Neural progenitor cell (in vitro differentiated cells): ENCODE data around the gene KCNK1. TPM values are rescaled to one million over a fixed set of nuclear protein-coding genes. Genes with fewer than 3 reads are reported as not detected.

ENCODE experiments used
- DNase-seq: peaks from one replicate; pipeline ENCODE4 v3.0.0-alpha.2; 2016; ENCODE audit warnings: low spot score
- H2AFZ ChIP-seq: fragments of 200-600 bp; sonication (generic); replicated peaks from 2 replicates; pipeline ENCODE4 v1.6.1; 2016; ENCODE audit warnings: antibody characterized with exemption
- H3F3A ChIP-seq: fragments of 200-600 bp; sonication (generic); 2 replicates; pipeline ENCODE4 v1.6.1; 2016; ENCODE audit warnings: antibody characterized with exemption, low read depth
- H3K27ac ChIP-seq: fragments of 200-600 bp; sonication (generic); 2 replicates; pipeline ENCODE4 v1.5.1; 2016; ENCODE audit warnings: mild to moderate bottlenecking
- H3K27me3 ChIP-seq: fragments of 200-600 bp; sonication (generic); 2 replicates; pipeline ENCODE4 v1.6.1; 2016; ENCODE audit warnings: mild to moderate bottlenecking, moderate library complexity
- H3K36me3 ChIP-seq: fragments of 200-600 bp; sonication (generic); 2 replicates; pipeline ENCODE4 v1.5.1; 2016
- H3K4me1 ChIP-seq: fragments of 200-600 bp; sonication (generic); 2 replicates; pipeline ENCODE4 v1.6.1; 2016; ENCODE audit warnings: mixed run types
- H3K4me2 ChIP-seq: fragments of 200-600 bp; sonication (generic); 2 replicates; pipeline ENCODE4 v1.6.1; 2016
- H3K4me3 ChIP-seq: fragments of 200-600 bp; sonication (generic); 2 replicates; pipeline ENCODE4 v1.5.1; 2016
- H3K79me2 ChIP-seq: fragments of 200-600 bp; sonication (generic); 2 replicates; pipeline ENCODE4 v1.6.1; 2016; ENCODE audit warnings: low read depth
- H3K9ac ChIP-seq: fragments of 200-600 bp; sonication (generic); 2 replicates; pipeline ENCODE4 v1.6.1; 2016
- H3K9me3 ChIP-seq: fragments of 200-600 bp; sonication (generic); 2 replicates; pipeline ENCODE4 v1.5.1; 2016; ENCODE audit warnings: low read depth
- H4K20me1 ChIP-seq: fragments of 200-600 bp; sonication (generic); 2 replicates; pipeline ENCODE4 v1.6.1; 2016; ENCODE audit warnings: low read depth
- H3K27ac Mint-ChIP-seq: 3 replicates; pipeline ENCODE4 v1.8.0; 2021; ENCODE audit warnings: mixed read lengths
- H3K27me3 Mint-ChIP-seq: 2 replicates; pipeline ENCODE4 v1.8.0; 2022; ENCODE audit warnings: low read depth, mild to moderate bottlenecking, inconsistent platforms, moderate library complexity, mixed read lengths; ENCODE audit not compliant: insufficient read depth
- H3K36me3 Mint-ChIP-seq: 3 replicates; pipeline ENCODE4 v1.8.0; 2021; ENCODE audit warnings: mixed read lengths
- H3K4me1 Mint-ChIP-seq: 3 replicates; pipeline ENCODE4 v1.8.0; 2021; ENCODE audit warnings: mixed read lengths
- H3K4me3 Mint-ChIP-seq: 3 replicates; pipeline ENCODE4 v1.8.0; 2021; ENCODE audit warnings: mild to moderate bottlenecking, moderate library complexity, mixed read lengths
- H3K9me3 Mint-ChIP-seq: 3 replicates; pipeline ENCODE4 v1.8.0; 2020; ENCODE audit warnings: mixed read lengths
- CTCF ChIP-seq: fragments of 200-600 bp; sonication (generic); IDR thresholded peaks from 2 replicates; pipeline ENCODE4 v1.5.1; 2017; ENCODE audit warnings: antibody characterized with exemption, mild to moderate bottlenecking
- EZH2 ChIP-seq: fragments of 200-600 bp; sonication (generic); IDR thresholded peaks from 2 replicates; pipeline ENCODE4 v1.6.1; 2017; ENCODE audit warnings: antibody characterized with exemption, mild to moderate bottlenecking, moderate library complexity
- EZH2phosphoT487 ChIP-seq: fragments of 200-600 bp; sonication (generic); IDR thresholded peaks from 2 replicates; pipeline ENCODE4 v1.6.1; 2017; ENCODE audit warnings: antibody characterized with exemption
- total RNA-seq: library from RNA; depleted of rRNA; stranded (reverse); fragments of >200 nt; gene quantifications from 2 replicates; pipeline ENCODE4 v1.2.3, GENCODE V29; 2015; ENCODE audit warnings: low replicate concordance

Gene KCNK1
- total RNA-seq, 1 donor from 2014 or later: 0.11 TPM

DNA sequence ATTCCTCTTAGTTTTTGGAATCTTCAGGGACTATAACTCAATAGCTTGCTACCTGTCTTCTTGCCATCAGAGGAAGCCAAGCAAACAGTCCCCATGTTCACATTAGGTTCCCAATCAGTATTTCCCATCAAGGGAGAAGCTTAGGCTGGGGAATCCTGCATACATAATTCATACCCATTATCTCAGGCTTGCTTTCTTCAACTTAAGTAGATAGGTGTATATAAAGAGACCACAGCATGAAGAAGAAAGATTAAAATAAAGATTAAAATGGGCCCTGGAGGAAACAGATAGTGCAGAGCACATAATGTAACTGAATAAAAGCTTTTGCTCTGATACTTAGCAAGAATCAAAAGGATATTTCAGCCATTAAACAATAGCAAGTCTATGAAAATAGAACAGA, 29.0 kb upstream of the KCNK1 start:
- Histone ChIP-seq H3K9ac (no peak overlapping the region), H3K27me3 (no peaks in the 10 kb centered on the region), H3K4me2 (no peak overlapping the region), H2AFZ (no peak overlapping the region), H3K4me3 (no peak overlapping the region), H3K27ac (no peak overlapping the region), H3K4me1 (peaks cover 15% of the 10 kb centered on the region), H3K36me3 (no peaks in the 10 kb centered on the region), H3K79me2 (no peaks in the 10 kb centered on the region), H3F3A (peaks cover 30% of the 10 kb centered on the region), H4K20me1 (no peaks in the 10 kb centered on the region), H3K9me3 (no peaks in the 10 kb centered on the region)
- Mint-ChIP-seq H3K36me3 (no peaks in the 10 kb centered on the region), H3K4me3 (no peak overlapping the region), H3K9me3 (no peaks in the 10 kb centered on the region), H3K27ac (no peak overlapping the region), H3K4me1 (peaks cover 8% of the 10 kb centered on the region), H3K27me3 (no peaks in the 10 kb centered on the region)
- DNase-seq: no peak
- no peak for TF ChIP-seq CTCF
- TF ChIP-seq EZH2: no peak
- TF ChIP-seq EZH2phosphoT487: no peak

DNA sequence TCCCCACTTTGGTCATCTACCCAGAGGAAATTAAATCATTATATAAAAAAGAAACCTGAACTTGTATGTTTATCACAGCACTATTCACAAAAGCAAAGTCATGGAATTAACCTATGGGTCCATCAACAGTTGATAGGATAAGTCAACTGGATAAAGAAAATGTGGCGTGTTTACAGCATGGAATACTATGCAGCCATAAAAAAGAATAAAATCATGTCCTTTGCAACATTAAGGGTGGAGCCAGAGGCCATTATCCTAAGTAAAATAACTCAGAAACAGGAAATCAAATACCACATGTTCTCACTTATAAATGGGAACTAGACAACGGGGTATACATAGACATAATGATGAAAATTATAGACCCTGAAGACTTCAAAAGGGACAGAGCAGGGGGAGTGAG, 27.6 kb upstream of the KCNK1 start:
- no peaks in the 10 kb centered on the region for H4K20me1 ChIP-seq
- no peaks in the 10 kb centered on the region for H3K79me2 ChIP-seq
- H3F3A ChIP-seq: peaks cover 31% of the 10 kb centered on the region
- Mint-ChIP-seq H3K27me3 (no peaks in the 10 kb centered on the region), H3K4me3 (no peak overlapping the region), H3K9me3 (no peaks in the 10 kb centered on the region), H3K4me1 (peaks cover 8% of the 10 kb centered on the region), H3K36me3 (no peaks in the 10 kb centered on the region), H3K27ac (no peak overlapping the region)
- no peak for DNase-seq
- TF ChIP-seq EZH2: no peak
- TF ChIP-seq CTCF: no peak
- no peak for TF ChIP-seq EZH2phosphoT487
- H3K4me3 ChIP-seq: no peak overlapping the region
- no peaks in the 10 kb centered on the region for H3K36me3 ChIP-seq
- no peaks in the 10 kb centered on the region for H3K27me3 ChIP-seq
- no peaks in the 10 kb centered on the region for H3K9me3 ChIP-seq
- H3K27ac ChIP-seq: no peak overlapping the region
- no peak overlapping the region for H2AFZ ChIP-seq
- H3K9ac ChIP-seq: no peak overlapping the region
- H3K4me1 ChIP-seq: peaks cover 21% of the 10 kb centered on the region
- H3K4me2 ChIP-seq: no peak overlapping the region

- Histone ChIP-seq H3K79me2 (no peaks in the 10 kb centered on the region), H3K9ac (no peak overlapping the region), H3K4me1 (peaks cover 21% of the 10 kb centered on the region), H3K36me3 (no peaks in the 10 kb centered on the region), H3K4me2 (no peak overlapping the region), H4K20me1 (no peaks in the 10 kb centered on the region), H3K27me3 (no peaks in the 10 kb centered on the region), H3K27ac (no peak overlapping the region), H3F3A (peaks cover 31% of the 10 kb centered on the region), H3K4me3 (no peak overlapping the region), H2AFZ (no peak overlapping the region), H3K9me3 (no peaks in the 10 kb centered on the region)
- DNase-seq: no peak
- TF ChIP-seq EZH2phosphoT487 (no peak), EZH2 (no peak), CTCF (no peak)
- no peak overlapping the region for H3K4me3 Mint-ChIP-seq
- H3K4me1 Mint-ChIP-seq: peaks cover 8% of the 10 kb centered on the region
- no peaks in the 10 kb centered on the region for H3K36me3 Mint-ChIP-seq
- no peaks in the 10 kb centered on the region for H3K9me3 Mint-ChIP-seq
- no peak overlapping the region for H3K27ac Mint-ChIP-seq
- H3K27me3 Mint-ChIP-seq: no peaks in the 10 kb centered on the region
Measured at GRCh38 chr1:233587196-233587595, 26.7 kb upstream of the KCNK1 start.
